GM10248 (cell line): ENCODE results near the gene RASSF7.
"Not testable (repeated sequence)": the region's sequence is repeated elsewhere in the genome, so short reads cannot be mapped to it uniquely, and the experiment has no call there.

ENCODE experiments used
- CTCF ChIA-PET: fragments of 300-600 bp; sonication (Branson Sonifier 250); formaldehyde crosslinking; extraction: SDS; loops from one replicate; lab custom pipeline; 2021; ENCODE audit warnings: antibody characterized with exemption; lab: Yijun Ruan, JAX
- POLR2A ChIA-PET: fragments of 350-650 bp; sonication (Branson Sonifier 250); formaldehyde crosslinking; extraction: SDS; loops from one replicate; lab custom pipeline; 2020; ENCODE audit warnings: antibody characterized with exemption; lab: Yijun Ruan, JAX
- DNase-seq: peaks from one replicate; pipeline ENCODE4 v3.0.0; 2012; ENCODE audit errors: extremely low spot score
- TF ChIP-seq, protein P1 (sequence below): IDR thresholded peaks from 2 replicates; pipeline ENCODE4 v1.5.1; 2012; ENCODE audit warnings: mild to moderate bottlenecking, low read depth; ENCODE audit errors: extremely low read depth, missing control alignments, control extremely low read depth

The RASSF7 gene

DNA sequence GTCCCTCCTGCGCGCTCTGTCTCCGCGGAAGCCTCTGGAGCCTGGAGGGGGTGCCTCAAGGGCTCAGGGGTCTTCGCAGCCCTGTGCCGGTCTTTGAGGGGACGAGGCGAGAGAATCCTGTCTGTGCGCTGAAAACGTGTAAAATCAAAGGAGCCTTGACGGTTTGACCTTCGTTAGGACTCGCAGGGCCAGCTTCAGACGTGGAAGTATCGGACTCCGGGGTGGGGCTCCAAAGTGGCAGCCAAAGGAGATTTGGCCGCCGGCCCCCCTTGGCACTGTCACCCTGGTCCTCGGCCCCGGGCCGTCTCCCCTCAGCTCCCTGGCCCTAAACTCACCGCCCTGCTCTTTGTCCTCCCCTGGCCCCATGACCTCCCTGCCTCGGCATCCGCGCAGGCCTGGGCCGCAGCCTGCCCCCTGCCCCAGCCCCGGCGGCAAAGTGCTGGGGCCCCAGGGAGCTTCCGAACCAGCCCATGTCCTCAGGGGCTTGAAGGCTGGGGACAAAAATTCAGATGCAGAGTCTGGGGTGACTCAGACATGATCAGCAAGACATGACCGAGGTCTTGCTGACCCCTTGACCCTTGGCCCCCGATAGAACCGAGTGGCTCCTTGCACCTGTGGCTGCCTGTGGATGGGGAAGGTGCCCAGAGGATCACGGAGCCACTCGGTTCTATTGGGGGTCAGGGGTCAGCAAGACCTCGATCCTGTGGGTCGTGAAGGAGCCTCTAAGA is 8.6 kb downstream of the RASSF7 start:
- no peak for DNase-seq
- CTCF ChIA-PET = interaction anchor here (1.1 to 5.8 kb wide), 2 partner anchors 14 to 34 kb away, joined by 3 to 36 read pairs; no protein-coding TSS in a partner anchor

DNA sequence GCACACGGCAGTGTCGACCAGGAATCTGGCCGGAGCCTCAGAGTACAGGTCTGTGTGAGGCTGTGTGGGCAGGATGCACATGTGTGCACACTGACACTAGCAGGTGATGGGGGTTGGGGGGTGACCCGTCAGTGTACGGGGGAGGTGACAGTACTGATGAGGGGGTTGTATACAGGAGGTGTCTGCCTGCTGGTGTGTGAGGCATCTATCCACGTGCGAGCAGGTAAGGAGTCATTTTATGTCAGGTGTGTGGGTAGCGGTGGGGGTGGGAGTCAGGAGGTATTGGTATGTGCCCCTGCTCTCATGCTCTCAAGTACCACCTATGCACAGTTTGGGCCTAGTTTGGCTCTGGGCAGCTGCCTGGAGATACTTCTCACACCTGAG is 11.0 kb downstream of the RASSF7 start:
- ChIA-PET POLR2A (no interaction called here), CTCF (interaction anchor here (0.6 kb wide), 1 partner anchor 17 kb away, joined by 4 read pairs; no protein-coding TSS in a partner anchor)
- TF ChIP-seq, protein P1, sequence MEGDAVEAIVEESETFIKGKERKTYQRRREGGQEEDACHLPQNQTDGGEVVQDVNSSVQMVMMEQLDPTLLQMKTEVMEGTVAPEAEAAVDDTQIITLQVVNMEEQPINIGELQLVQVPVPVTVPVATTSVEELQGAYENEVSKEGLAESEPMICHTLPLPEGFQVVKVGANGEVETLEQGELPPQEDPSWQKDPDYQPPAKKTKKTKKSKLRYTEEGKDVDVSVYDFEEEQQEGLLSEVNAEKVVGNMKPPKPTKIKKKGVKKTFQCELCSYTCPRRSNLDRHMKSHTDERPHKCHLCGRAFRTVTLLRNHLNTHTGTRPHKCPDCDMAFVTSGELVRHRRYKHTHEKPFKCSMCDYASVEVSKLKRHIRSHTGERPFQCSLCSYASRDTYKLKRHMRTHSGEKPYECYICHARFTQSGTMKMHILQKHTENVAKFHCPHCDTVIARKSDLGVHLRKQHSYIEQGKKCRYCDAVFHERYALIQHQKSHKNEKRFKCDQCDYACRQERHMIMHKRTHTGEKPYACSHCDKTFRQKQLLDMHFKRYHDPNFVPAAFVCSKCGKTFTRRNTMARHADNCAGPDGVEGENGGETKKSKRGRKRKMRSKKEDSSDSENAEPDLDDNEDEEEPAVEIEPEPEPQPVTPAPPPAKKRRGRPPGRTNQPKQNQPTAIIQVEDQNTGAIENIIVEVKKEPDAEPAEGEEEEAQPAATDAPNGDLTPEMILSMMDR = no peak
- no peak for DNase-seq

More for the DNA sequence above, 8.6 kb downstream of the RASSF7 start:
- TF ChIP-seq, protein P1 = no peak
- POLR2A ChIA-PET = no interaction called here

DNA sequence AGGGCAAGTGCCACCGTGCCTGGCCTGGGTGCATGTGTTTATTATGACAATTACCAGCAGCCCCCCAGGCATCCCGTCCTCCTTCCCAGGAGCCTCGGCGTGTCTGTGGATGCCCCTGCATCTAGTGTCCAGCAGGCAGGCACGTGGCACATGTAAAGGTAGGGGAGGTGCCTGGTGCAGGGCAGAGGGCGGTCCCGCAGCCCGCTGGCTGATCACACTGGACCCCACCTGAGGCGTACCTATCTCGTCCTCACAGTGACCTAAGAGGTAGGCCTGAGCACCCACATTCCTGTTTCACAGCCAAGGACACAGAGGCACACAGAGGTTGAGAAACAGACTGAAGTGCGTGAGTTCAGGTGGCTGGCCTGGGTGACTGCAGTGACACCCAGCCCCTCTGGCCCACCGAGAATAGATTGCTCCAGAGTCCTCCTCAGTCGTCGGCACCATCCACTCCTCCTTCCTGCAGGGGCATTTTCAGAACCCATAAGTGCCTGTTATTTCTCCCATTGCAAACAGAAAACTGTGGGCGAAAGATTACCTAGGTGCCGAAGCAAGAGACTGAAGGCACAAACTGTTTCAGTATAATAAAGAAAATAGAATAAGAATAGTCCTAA is 12.5 kb downstream of the RASSF7 start:
- POLR2A ChIA-PET = no interaction called here
- CTCF ChIA-PET = no interaction called here
- TF ChIP-seq, protein P1 = no peak
- no peak for DNase-seq

DNA sequence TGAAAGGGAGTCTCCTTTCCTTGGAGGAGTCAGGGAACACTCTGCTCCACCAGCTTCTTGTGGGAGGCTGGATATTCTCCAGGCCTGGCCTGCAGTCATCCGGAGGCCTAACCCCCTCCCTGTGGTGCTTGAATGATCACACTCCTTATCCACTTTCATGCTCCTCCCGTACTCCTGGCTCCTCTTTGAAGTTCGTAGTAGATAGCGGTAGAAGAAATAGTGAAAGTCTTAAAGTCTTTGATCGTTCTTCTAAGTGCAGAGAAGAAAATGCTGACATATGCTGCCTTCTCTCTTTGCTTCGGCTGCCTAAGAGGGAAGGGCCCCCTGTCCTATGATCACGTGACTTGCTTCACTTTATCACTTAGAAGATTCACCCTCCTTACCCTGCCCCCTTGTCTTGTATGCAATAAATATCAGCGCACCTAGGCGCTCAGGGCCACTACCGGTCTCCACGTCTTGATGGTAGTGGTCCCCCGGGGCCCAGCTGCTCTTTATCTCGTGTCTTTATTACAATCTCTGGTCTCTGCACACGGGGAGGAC is 13.3 kb downstream of the RASSF7 start:
- CTCF ChIA-PET, DNase-seq, POLR2A ChIA-PET: not testable (repeated sequence)

DNA sequence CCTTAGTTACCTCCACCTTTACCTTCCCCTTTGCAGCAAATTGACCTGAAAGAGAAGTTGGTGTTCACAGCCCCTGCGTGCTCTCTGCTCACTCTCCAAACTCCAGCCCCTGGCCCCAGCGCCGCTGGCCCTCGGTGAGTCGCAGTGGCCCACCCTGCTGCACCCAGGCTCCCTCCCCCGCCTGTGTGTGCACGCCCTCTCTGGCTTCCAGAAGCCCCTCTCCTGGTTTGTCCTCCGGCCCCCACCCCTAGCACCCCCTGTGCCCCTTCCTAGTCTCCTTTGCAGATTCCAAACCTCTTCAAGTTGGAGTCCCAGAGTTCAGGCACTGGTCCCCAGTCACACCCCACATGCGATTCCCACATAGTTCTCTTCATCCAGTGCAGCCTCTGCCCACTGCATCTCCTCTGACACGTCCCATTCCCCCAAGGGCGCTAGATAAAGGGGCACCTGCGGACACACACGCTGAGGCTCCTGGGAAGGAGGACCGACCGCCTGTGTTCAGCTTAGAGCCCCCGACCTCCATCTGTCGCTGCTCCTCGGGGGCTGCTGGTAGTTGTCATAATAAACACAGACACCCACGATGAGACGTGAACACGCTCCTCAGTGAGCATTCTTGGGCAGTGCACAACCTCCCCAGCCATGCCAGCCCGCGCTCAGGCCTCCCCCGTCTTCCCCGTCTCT is 14.0 kb downstream of the RASSF7 start:
- ChIA-PET CTCF (interaction anchor here (1.5 to 1.8 kb wide), 4 partner anchors 10 to 39 kb away, joined by 3 to 9 read pairs (median 4); no protein-coding TSS in a partner anchor), POLR2A (interaction anchor here (1.6 kb wide), 1 partner anchor 10 kb away, joined by 5 read pairs; no protein-coding TSS in a partner anchor)
- TF ChIP-seq, protein P1 = no peak
- DNase-seq = no peak

DNA sequence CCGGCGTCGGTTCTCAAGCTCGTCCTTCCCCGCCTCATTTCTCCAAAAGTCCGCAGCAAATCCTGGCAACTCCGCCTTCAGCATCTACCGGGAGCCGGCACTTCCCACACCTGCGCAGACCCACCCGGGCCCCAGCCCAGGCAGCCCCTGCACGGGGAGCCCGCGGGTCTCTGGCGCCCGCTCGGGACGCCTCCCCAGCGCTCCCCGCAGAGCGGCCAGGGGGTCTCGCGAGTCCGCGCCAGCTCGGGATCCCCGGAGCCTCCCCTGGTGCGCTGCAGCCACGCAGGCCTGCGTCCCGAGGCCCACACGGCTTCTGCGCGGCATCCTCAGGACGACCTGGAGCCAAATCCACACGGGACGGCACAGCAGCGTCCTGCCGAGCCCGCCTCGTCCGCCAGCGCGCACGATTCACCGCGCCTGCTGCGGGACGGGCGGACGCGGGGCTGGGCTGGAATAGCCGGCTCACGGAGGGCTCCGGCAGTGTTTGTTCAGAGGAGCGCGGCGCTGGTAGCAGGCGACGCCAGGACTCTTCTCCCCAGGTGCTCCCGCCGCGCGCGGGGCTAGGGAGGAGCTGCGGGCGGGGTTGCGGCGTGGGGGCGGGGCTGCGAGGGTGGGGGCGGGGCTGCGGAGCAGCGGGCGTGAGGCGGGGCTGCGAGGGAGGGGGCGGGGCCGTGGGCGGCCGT is 14.7 kb downstream of the RASSF7 start:
- CTCF ChIA-PET = interaction anchor here (0.7 to 1.8 kb wide), 7 partner anchors 9 to 127 kb away, joined by 3 to 9 read pairs (median 3); no protein-coding TSS in a partner anchor
- DNase-seq = no peak

More for the DNA sequence above, 14.7 kb downstream of the RASSF7 start:
- POLR2A ChIA-PET = interaction anchor here (0.8 to 1.6 kb wide), 5 partner anchors 10 to 168 kb away, joined by 3 to 8 read pairs (median 4); no protein-coding TSS in a partner anchor
- TF ChIP-seq, protein P1 = no peak
